KOPT-K1 (cell line): ENCODE data around the gene TCP11L2.
"Not testable (repeated sequence)": the region's sequence is repeated elsewhere in the genome, so short reads cannot be mapped to it uniquely, and the experiment has no call there.

Source experiments
- H3K27ac ChIP-seq: fragments of 200-600 bp; sonication (generic); 2 replicates; pipeline ENCODE4 v1.5.1; 2016; ENCODE audit warnings: antibody characterized with exemption, mild to moderate bottlenecking, low read depth, low read length; ENCODE audit not compliant: poor library complexity, severe bottlenecking
- H3K36me3 ChIP-seq: fragments of 200-600 bp; sonication (generic); 2 replicates; pipeline ENCODE4 v1.5.1; 2017; ENCODE audit warnings: antibody characterized with exemption, mild to moderate bottlenecking, low read length, moderate library complexity; ENCODE audit not compliant: insufficient read depth
- H3K9me3 ChIP-seq: fragments of 200-600 bp; sonication (generic); 2 replicates; pipeline ENCODE4 v1.5.1; 2017; ENCODE audit warnings: antibody characterized with exemption, low read length, mild to moderate bottlenecking; ENCODE audit not compliant: insufficient read depth, poor library complexity, severe bottlenecking

Gene TCP11L2

GRCh38 chr12:106309671-106310505 is 7.4 kb downstream of the TCP11L2 start:
- no peaks in the 10 kb centered on the region for H3K36me3 ChIP-seq
- no peak overlapping the region for H3K27ac ChIP-seq
- no peaks in the 10 kb centered on the region for H3K9me3 ChIP-seq

- Histone ChIP-seq H3K36me3 (no peaks in the 10 kb centered on the region), H3K27ac (no peak overlapping the region), H3K9me3 (no peaks in the 10 kb centered on the region)
Observed at GRCh38 chr12:106310687-106311086, 8.2 kb downstream of the TCP11L2 start.

- Histone ChIP-seq H3K36me3 (no peaks in the 10 kb centered on the region), H3K27ac (no peak overlapping the region), H3K9me3 (no peaks in the 10 kb centered on the region)
Observed at GRCh38 chr12:106311139-106311538, 8.6 kb downstream of the TCP11L2 start.

GRCh38 chr12:106313413-106313812 is 10.9 kb downstream of the TCP11L2 start:
- H3K36me3 ChIP-seq, H3K27ac ChIP-seq, H3K9me3 ChIP-seq: not testable (repeated sequence)

GRCh38 chr12:106315523-106315922 is 13.0 kb downstream of the TCP11L2 start:
- Histone ChIP-seq H3K36me3 (no peaks in the 10 kb centered on the region), H3K9me3 (no peaks in the 10 kb centered on the region), H3K27ac (no peak overlapping the region)

- Histone ChIP-seq H3K36me3 (no peaks in the 10 kb centered on the region), H3K27ac (no peak overlapping the region), H3K9me3 (no peaks in the 10 kb centered on the region)
Observed at GRCh38 chr12:106317406-106318082, 15.0 kb downstream of the TCP11L2 start.

- Histone ChIP-seq H3K27ac (no peak overlapping the region), H3K9me3 (no peaks in the 10 kb centered on the region), H3K36me3 (no peaks in the 10 kb centered on the region)
Observed at GRCh38 chr12:106321139-106321850, 18.8 kb downstream of the TCP11L2 start.

GRCh38 chr12:106323537-106323936 is 21.0 kb downstream of the TCP11L2 start:
- Histone ChIP-seq H3K27ac (no peak overlapping the region), H3K9me3 (no peaks in the 10 kb centered on the region), H3K36me3 (no peaks in the 10 kb centered on the region)

GRCh38 chr12:106327309-106327869 is 24.9 kb downstream of the TCP11L2 start:
- Histone ChIP-seq H3K9me3 (no peaks in the 10 kb centered on the region), H3K36me3 (no peaks in the 10 kb centered on the region), H3K27ac (no peak overlapping the region)

GRCh38 chr12:106328735-106329134 is 26.2 kb downstream of the TCP11L2 start:
- no peaks in the 10 kb centered on the region for H3K36me3 ChIP-seq
- no peak overlapping the region for H3K27ac ChIP-seq
- no peaks in the 10 kb centered on the region for H3K9me3 ChIP-seq

GRCh38 chr12:106329231-106329982 is 26.9 kb downstream of the TCP11L2 start:
- H3K9me3 ChIP-seq = no peaks in the 10 kb centered on the region
- no peak overlapping the region for H3K27ac ChIP-seq
- H3K36me3 ChIP-seq = no peaks in the 10 kb centered on the region

GRCh38 chr12:106331599-106331998 is 29.1 kb downstream of the TCP11L2 start:
- no peak overlapping the region for H3K27ac ChIP-seq
- no peaks in the 10 kb centered on the region for H3K36me3 ChIP-seq
- no peaks in the 10 kb centered on the region for H3K9me3 ChIP-seq

- Histone ChIP-seq H3K9me3 (no peaks in the 10 kb centered on the region), H3K27ac (no peak overlapping the region), H3K36me3 (no peaks in the 10 kb centered on the region)
Observed at GRCh38 chr12:106332536-106332935, 30.0 kb downstream of the TCP11L2 start.

GRCh38 chr12:106333010-106333409 is 30.5 kb downstream of the TCP11L2 start:
- H3K9me3 ChIP-seq = no peaks in the 10 kb centered on the region
- H3K27ac ChIP-seq = no peak overlapping the region
- no peaks in the 10 kb centered on the region for H3K36me3 ChIP-seq
